Measurements from ENCODE around the gene EBP. TPM values are rescaled to one million over a fixed set of nuclear protein-coding genes. Genes with fewer than 3 reads are reported as not detected.

Gene EBP
- total and polyA plus RNA-seq, 2 of the 8 experiments (the other 6 are each of a cell fraction or from before 2014, with no cell fraction given) = 143 to 286 TPM

GRCh38 chrX:48516987-48517386, 4.6 kb upstream of the EBP start:
- no peak for DNase-seq (ENCODE audit: low read depth in 1 of 2, low spot score in 2 of 2)
- Histone ChIP-seq H3K4ac (replicated peaks; ENCODE audit: insufficient read length, low read depth, low read length) (no peak overlapping the region), H3K23me2 (ENCODE audit: low read depth, low read length) (no peaks in the 10 kb centered on the region; the same call in 1 of the 2 replicates), H3K9me3 (ENCODE audit: insufficient read depth in 2 of 2, low read depth in 1 of 2, low read length in 1 of 2) (no peaks in the 10 kb centered on the region), H3K9ac (replicated peaks in 1 of 4; ENCODE audit: extremely low read depth in 1 of 4, low read depth in 3 of 4, low read length in 3 of 4) (no peak overlapping the region), H3K27ac (ENCODE audit: low read depth, low read length) (no peak overlapping the region), H3K79me2 (ENCODE audit: control insufficient read depth in 1 of 2, insufficient read depth in 2 of 2, low read length in 2 of 2) (peaks cover 0 to under 1% of the 10 kb centered on the region in 2 experiments; a peak in 2 of 4 replicates), H3K4me3 (ENCODE audit: extremely low read depth in 1 of 4, insufficient read depth in 2 of 4, low read depth in 3 of 4, low read length in 4 of 4) (no peak overlapping the region), H4K8ac (ENCODE audit: extremely low read depth, insufficient read depth, low read length) (no peak overlapping the region), H3K14ac (ENCODE audit: insufficient read length) (no peak overlapping the region), H3K4me2 (ENCODE audit: insufficient read depth in 1 of 2, low read depth in 2 of 2, low read length in 2 of 2) (no peak overlapping the region), H4K5ac (ENCODE audit: insufficient read length, low read depth, low read length) (no peak overlapping the region), H2AK5ac (ENCODE audit: low read depth, low read length) (no peak overlapping the region), H4K91ac (replicated peaks; ENCODE audit: insufficient read length, low read length) (no peak overlapping the region), H2BK120ac (replicated peaks; ENCODE audit: low read depth, low read length) (no peak overlapping the region), H2BK15ac (ENCODE audit: low read length) (no peak overlapping the region), H3K18ac (ENCODE audit: extremely low read depth, low read length) (no peak overlapping the region), H2BK20ac (ENCODE audit: low read length) (no peak overlapping the region), H2BK12ac (ENCODE audit: low read depth, low read length) (no peak overlapping the region), H3K27me3 (replicated peaks in 1 of 4; ENCODE audit: control insufficient read depth in 3 of 4, extremely low read depth in 1 of 4, insufficient read depth in 3 of 4, low read length in 3 of 4) (no peaks in the 10 kb centered on the region), H3K4me1 (replicated peaks in 1 of 4; ENCODE audit: control insufficient read depth in 3 of 4, insufficient read depth in 4 of 4, low read length in 3 of 4) (no peaks in the 10 kb centered on the region), H4K20me1 (replicated peaks in 1 of 2; ENCODE audit: control insufficient read depth in 1 of 2, insufficient read depth in 2 of 2, low read length in 2 of 2) (no peaks in the 10 kb centered on the region), H3K79me1 (ENCODE audit: low read depth, low read length) (no peaks in the 10 kb centered on the region), H3K23ac (ENCODE audit: insufficient read length) (no peak overlapping the region), H2BK5ac (ENCODE audit: low read depth, low read length) (no peak overlapping the region), H2AFZ (ENCODE audit: low read length) (no peak overlapping the region), H3K36me3 (ENCODE audit: control insufficient read depth in 2 of 4, insufficient read depth in 4 of 4, low read length in 3 of 4) (peaks cover 0 to 2% (median 0%) of the 10 kb centered on the region in 4 experiments; a peak in 3 of 8 replicates), H3K56ac (replicated peaks; ENCODE audit: insufficient read length, low read depth, low read length) (no peak overlapping the region)
- TF ChIP-seq RFX5 (IDR thresholded peaks at IDR 0.05; ENCODE audit: borderline replicate concordance, low read depth, low read length) (no peak), NANOG (IDR thresholded peaks at IDR 0.05; ENCODE audit: insufficient read depth, low read depth, low read length, poor library complexity, severe bottlenecking) (no peak), CHD2 (IDR thresholded peaks at IDR 0.05; ENCODE audit: low read length) (no peak), SIN3A (conservative IDR thresholded peaks at IDR 0.05 in 1 of 2, IDR thresholded peaks at IDR 0.05 in 1 of 2; ENCODE audit: low read depth in 1 of 2, low read length in 2 of 2) (no peak)
- CTCF ChIA-PET (ENCODE audit: partially characterized antibody) = no interaction called here
- POLR2A ChIA-PET (ENCODE audit: partially characterized antibody) = no interaction called here
- 78% methylated on average over 3 of the region's 5 CpGs; no CpG with 5 or more reads in 1 of the 2 experiments for WGBS, 2 experiments (ENCODE audit: extremely low coverage in 1 of 2, insufficient coverage in 1 of 2, insufficient read length in 1 of 2, insufficient replicate concordance in 2 of 2, low coverage in 1 of 2, low lambda C conversion rate in 2 of 2, missing lambda C conversion rate in 1 of 2)
- no peak for FAIRE-seq
